Kidney epithelial cell (primary cell): ENCODE results near the gene FOXL2NB. TPM values are rescaled to one million over a fixed set of nuclear protein-coding genes. Genes with fewer than 3 reads are reported as not detected.

Experiments
- DNase-seq: peaks from one replicate; pipeline ENCODE4 v3.0.0-alpha.2; 2010; ENCODE audit warnings: low read depth
- H3K27me3 ChIP-seq: 2 replicates; pipeline ENCODE4 v1.6.0; 2011; ENCODE audit warnings: low read length; ENCODE audit not compliant: control insufficient read depth, insufficient read depth
- H3K36me3 ChIP-seq: 2 replicates; pipeline ENCODE4 v1.5.1; 2011; ENCODE audit warnings: low read length; ENCODE audit not compliant: control insufficient read depth, insufficient read depth
- H3K4me3 ChIP-seq: 2 replicates; pipeline ENCODE4 v1.5.1; 2011; ENCODE audit warnings: low read depth, mild to moderate bottlenecking, control low read depth, low read length
- CTCF ChIP-seq: IDR thresholded peaks from 2 replicates; pipeline ENCODE4 v1.5.1; 2011; ENCODE audit warnings: mild to moderate bottlenecking, moderate library complexity, low read length, control low read depth, inconsistent platforms; ENCODE audit not compliant: insufficient read depth, poor library complexity, severe bottlenecking
- total RNA-seq: library from RNA; depleted of rRNA; stranded (reverse); fragments of >200 nt; gene quantifications from 2 replicates; pipeline ENCODE4 v1.2.3, GENCODE V29; 2015

The FOXL2NB gene
- total RNA-seq, 1 donor from 2014 or later, result 2.2 TPM

DNA sequence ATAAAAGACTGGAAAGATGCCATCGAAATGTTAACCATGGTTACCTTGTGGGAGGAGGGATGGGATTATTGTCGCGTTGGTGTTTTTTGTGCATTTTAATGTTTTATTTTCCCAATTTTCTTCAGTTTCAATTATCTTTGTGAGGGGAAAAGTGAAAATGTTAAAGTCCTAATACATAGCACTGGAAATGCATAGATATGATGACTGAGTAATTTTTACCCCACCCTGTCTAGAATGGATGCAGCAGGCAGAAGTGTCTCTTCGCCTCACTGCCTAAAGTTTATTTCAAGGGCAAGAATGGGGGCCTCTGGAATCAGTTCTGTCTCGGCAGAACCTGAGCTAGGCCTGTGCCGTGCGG is 11.5 kb upstream of the FOXL2NB start:
- DNase-seq, result no peak
- no peak overlapping the region for H3K4me3 ChIP-seq
- TF ChIP-seq CTCF, result no peak
- peaks cover 51% of the 10 kb centered on the region for H3K27me3 ChIP-seq
- H3K36me3 ChIP-seq, result no peaks in the 10 kb centered on the region

GRCh38 chr3:138935863-138936740 is 10.9 kb upstream of the FOXL2NB start:
- H3K4me3 ChIP-seq, result peak overlapping the region; percentile 38
- H3K27me3 ChIP-seq, result peaks cover 57% of the 10 kb centered on the region
- no peaks in the 10 kb centered on the region for H3K36me3 ChIP-seq
- DNase-seq, result no peak
- TF ChIP-seq CTCF, result peak; percentile 87

DNA sequence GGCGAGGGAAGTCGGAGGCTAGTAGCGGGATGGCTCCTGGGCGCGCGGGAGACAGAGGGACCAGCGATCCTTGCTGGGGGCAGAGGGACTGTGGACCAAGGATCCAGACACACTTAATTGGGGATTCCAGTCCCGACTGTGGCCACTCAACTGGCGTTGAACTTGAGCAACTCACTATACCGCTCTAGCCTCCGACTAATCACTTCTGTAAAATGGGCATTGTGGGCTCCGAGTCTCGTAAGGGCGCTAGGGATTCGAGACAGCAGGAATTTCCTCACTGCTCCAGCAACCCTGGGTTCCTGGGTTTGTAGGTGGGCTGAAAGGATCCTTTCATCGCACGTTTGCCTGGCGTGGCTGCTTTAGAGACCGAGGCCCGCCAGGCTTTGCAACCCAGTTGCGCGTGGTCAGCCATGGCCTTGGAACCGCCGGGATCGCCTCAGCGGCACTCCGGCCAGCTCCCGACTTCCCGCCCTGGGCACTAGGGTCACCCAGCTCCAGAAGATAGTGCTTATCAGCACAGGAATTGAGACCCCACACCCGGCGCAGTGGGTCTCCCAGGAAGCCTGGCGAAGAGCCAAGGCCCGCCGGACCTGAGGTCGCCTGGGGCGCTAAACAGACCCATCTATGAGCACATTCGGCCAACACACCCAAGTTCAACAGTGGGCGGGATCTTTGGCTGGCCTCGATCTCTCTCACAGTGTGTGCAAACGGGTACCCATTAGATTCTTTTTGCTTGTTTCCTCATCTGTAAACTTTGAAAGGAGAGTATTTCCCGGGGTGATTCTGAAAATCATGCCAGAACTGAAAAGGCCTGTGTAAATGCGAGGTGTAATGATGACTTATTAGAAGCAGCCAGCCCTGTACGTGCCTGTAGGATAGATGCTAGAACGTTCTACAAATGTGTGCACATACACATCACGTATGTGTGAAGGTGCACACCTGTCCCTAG is 10.0 kb upstream of the FOXL2NB start:
- no peak for DNase-seq
- Histone ChIP-seq H3K27me3 (peaks cover 63% of the 10 kb centered on the region), H3K4me3 (no peak overlapping the region), H3K36me3 (no peaks in the 10 kb centered on the region)
- TF ChIP-seq CTCF, result no peak

DNA sequence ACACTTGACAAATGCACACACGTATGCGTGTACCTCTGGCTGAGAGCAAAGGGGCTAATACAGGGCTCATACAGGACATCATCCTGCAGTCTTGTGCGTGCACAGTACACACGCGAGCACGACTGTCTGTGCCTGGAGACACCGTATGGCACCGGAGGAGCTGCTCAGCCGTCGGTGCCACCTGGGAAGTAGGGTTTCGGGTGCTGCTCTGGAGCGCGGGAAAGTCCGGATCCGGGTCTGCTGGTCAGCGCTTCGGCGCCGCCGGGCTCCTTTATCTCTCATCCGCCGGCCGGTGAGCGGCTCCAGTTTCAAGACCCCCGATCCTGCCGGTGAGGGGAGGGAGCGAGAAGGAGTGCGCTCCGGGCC is 9.3 kb upstream of the FOXL2NB start:
- Histone ChIP-seq H3K36me3 (no peaks in the 10 kb centered on the region), H3K4me3 (no peak overlapping the region), H3K27me3 (peaks cover 69% of the 10 kb centered on the region)
- no peak for TF ChIP-seq CTCF
- no peak for DNase-seq

DNA sequence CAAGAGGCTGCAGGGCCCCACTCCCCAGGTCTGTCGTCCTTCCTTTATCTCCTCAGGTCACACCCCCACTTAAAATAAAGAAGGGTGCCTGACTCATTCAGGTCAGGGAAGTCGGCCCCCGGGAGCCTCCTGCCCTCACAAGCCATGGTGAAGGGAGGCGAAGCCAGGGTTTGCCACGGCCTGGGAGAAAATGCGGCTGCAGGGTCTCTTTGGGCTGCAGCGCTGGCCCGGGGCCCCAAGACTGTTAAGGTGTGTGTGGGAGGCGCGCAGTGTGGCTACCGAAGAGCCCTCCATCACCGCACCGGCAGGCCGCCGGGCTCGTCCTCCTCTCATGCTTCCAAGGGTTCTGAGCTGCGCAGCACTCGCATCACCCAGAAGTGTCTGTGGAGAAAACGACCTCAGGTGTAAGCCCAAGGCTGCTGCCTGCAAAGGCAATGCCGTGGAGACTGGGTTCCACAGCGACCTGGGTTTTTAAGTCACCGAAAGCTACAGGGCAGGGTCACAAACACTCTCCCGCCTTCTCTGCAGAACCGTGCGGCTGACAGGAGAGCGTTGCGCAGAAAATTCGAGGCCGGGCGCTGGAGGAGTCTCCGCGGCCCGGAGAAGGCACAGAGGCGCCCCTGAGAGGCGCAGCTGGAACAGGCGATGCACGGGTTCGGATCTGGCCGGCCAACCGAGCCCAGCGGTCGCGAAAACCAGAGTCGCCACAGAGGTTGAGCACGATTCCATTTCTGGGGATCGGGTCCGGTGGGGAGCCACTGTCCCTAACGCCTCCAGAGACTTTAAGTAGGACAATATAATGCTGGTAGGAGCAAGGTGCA is 8.8 kb upstream of the FOXL2NB start:
- TF ChIP-seq CTCF, result no peak

More for the DNA sequence above, 8.8 kb upstream of the FOXL2NB start:
- DNase-seq, result no peak
- peaks cover 75% of the 10 kb centered on the region for H3K27me3 ChIP-seq
- no peak overlapping the region for H3K4me3 ChIP-seq
- no peaks in the 10 kb centered on the region for H3K36me3 ChIP-seq
